ENCODE results near the gene STARD5. TPM values are rescaled to one million over a fixed set of nuclear protein-coding genes. Genes with fewer than 3 reads are reported as not detected.

STARD5 gene
- total RNA-seq, 1 experiment from 2014 or later, result 1.9 TPM

DNA sequence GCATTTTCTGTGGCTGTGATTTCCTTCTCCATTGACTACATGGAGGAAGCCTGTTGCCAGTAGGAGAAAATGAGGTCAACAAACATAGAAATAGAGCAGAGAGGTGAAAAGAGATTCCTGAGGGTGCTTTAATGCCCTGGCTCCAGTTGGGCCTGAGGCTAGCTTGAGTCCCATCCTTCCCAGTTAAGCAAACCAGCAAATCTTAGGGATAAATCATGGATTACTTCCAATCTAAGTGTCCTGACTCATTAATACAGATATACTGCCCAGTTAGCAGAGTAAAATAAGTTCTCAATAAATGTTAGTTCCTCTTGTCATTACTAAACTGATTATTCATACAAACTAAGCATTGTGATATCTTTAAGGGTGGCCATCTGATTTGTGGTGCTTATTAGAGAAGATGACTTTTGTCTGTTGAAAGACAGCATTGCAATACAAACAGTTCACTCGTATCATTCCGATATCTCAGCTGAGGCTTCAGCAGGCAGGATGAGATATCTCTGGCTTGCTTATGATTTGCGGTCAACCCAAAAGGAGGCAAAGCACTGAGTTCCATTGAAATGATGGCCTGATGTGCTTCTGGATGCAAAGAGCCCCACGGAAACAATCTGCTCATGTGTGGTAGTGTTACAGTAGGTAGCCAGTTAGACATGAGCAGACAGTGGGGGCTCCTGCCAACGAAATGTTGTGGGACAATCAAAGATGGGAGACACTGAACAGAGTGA lies 6.6 kb upstream of the STARD5 start:
- H3K27me3 Mint-ChIP-seq (ENCODE audit: unreplicated experiment), result peaks cover 14% of the 10 kb centered on the region
- intact Hi-C loops (cut with micrococcal nuclease; ENCODE audit: unreplicated experiment), result no loop called here
- H3K9me3 Mint-ChIP-seq (ENCODE audit: low read depth, unreplicated experiment), result no peaks in the 10 kb centered on the region
- TF ChIP-seq, protein P1, sequence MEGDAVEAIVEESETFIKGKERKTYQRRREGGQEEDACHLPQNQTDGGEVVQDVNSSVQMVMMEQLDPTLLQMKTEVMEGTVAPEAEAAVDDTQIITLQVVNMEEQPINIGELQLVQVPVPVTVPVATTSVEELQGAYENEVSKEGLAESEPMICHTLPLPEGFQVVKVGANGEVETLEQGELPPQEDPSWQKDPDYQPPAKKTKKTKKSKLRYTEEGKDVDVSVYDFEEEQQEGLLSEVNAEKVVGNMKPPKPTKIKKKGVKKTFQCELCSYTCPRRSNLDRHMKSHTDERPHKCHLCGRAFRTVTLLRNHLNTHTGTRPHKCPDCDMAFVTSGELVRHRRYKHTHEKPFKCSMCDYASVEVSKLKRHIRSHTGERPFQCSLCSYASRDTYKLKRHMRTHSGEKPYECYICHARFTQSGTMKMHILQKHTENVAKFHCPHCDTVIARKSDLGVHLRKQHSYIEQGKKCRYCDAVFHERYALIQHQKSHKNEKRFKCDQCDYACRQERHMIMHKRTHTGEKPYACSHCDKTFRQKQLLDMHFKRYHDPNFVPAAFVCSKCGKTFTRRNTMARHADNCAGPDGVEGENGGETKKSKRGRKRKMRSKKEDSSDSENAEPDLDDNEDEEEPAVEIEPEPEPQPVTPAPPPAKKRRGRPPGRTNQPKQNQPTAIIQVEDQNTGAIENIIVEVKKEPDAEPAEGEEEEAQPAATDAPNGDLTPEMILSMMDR (IDR thresholded peaks at IDR 0.05; ENCODE audit: unreplicated experiment), result no peak
- H3K36me3 Mint-ChIP-seq (ENCODE audit: insufficient read depth, unreplicated experiment), result no peaks in the 10 kb centered on the region
- no peak overlapping the region for H3K4me3 Mint-ChIP-seq (ENCODE audit: low read depth, unreplicated experiment)
- BruUV-seq (replicated peaks), result no TSS peak
- CTCF ChIA-PET, result no interaction called here
- H3K27ac Mint-ChIP-seq (ENCODE audit: unreplicated experiment), result no peak overlapping the region
- no peaks in the 10 kb centered on the region for H3K4me1 Mint-ChIP-seq (ENCODE audit: low read depth, unreplicated experiment)
- DNase-seq, result no peak

DNA sequence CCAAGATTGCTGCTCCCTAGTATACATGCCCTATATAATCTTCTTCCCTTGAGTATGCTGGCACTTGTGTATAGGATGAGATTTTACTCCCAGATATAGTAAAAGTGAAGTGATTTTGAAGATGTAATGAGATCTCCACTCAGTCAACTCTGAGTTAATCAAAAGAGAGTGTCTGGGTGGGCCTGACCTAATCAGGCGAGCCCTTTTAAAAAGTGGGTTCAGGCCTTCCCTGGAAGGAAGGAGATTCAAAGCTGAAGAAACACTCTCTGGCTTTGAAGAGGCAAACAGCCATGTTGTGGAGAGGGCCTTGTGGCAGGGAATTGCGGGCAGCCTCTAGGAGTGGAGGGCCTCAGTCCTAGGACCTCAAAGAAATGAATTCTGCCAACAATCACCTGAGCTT lies 5.5 kb upstream of the STARD5 start:
- H3K9me3 Mint-ChIP-seq (ENCODE audit: low read depth, unreplicated experiment), result no peaks in the 10 kb centered on the region
- TF ChIP-seq, protein P1 (IDR thresholded peaks at IDR 0.05; ENCODE audit: unreplicated experiment), result no peak
- peaks cover 3% of the 10 kb centered on the region for H3K36me3 Mint-ChIP-seq (ENCODE audit: insufficient read depth, unreplicated experiment)
- CTCF ChIA-PET, result no interaction called here
- no TSS peak for BruUV-seq (replicated peaks)
- intact Hi-C loops (cut with micrococcal nuclease; ENCODE audit: unreplicated experiment), result no loop called here
- no peak overlapping the region for H3K4me3 Mint-ChIP-seq (ENCODE audit: low read depth, unreplicated experiment)
- peaks cover 6% of the 10 kb centered on the region for H3K4me1 Mint-ChIP-seq (ENCODE audit: low read depth, unreplicated experiment)
- H3K27ac Mint-ChIP-seq (ENCODE audit: unreplicated experiment), result no peak overlapping the region
- DNase-seq, result no peak
- peaks cover 23% of the 10 kb centered on the region for H3K27me3 Mint-ChIP-seq (ENCODE audit: unreplicated experiment)

DNA sequence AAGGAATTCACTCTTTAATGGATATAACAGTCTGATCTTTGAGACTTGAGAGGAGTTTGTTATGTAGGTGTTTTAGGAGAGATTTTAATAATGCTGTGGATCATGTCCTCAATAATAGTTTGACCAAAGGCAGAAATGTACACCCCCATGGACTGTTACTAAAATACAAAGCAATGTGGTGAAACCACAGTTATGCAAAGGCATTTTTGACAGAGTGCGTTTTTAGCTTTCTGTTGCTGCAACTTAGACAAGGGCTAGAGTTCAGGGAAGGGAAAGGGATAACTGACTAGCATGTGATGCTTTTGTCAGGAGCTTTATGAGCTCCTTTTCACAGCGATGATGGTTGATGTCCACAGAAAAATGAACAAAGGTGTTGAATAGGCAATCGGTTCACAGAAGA lies 3.6 kb upstream of the STARD5 start:
- TF ChIP-seq, protein P1 (IDR thresholded peaks at IDR 0.05; ENCODE audit: unreplicated experiment), result no peak
- Mint-ChIP-seq H3K4me1 (ENCODE audit: low read depth, unreplicated experiment) (peaks cover 11% of the 10 kb centered on the region), H3K9me3 (ENCODE audit: low read depth, unreplicated experiment) (no peaks in the 10 kb centered on the region), H3K27me3 (ENCODE audit: unreplicated experiment) (peaks cover 22% of the 10 kb centered on the region), H3K36me3 (ENCODE audit: insufficient read depth, unreplicated experiment) (peaks cover 14% of the 10 kb centered on the region), H3K27ac (ENCODE audit: unreplicated experiment) (no peak overlapping the region), H3K4me3 (ENCODE audit: low read depth, unreplicated experiment) (no peak overlapping the region)
- intact Hi-C loops (cut with micrococcal nuclease; ENCODE audit: unreplicated experiment), result no loop called here
- CTCF ChIA-PET, result no interaction called here
- DNase-seq, result no peak
- no TSS peak for BruUV-seq (replicated peaks)

DNA sequence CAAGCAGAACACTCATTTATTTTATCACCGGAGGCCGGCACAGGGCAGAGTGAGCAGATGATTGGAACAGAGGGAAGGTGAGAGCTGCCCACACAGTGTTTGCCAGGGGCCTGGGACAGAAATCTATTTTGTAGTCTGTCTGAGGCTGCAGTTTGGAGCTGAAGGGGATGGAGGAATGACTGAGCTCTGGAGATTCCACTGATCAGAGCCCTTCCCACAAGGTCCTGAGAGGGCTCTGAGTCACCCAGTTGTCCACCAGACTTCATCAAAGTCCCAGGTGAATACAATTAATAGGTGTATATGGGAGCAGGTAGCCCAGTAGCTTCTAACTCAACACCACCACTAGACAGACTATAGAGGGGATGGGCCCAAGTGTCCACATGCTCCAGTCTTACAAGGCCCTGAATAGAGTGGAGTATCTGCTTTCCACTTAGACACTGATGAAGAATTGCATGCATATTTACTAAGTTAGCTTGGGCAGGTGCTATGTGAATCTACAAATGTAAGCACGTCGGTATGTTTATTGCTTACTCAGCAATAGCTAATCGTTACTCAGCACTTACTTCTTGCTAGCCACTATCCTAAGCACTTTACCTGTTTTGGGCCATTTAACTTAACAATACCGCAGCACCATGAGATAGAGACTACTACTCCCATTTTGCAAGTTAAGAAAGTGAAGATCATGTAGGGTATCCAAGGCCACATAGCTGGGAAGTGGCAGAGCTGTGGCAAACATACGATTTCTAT lies 2.7 kb upstream of the STARD5 start:
- DNase-seq, result no peak
- peaks cover 11% of the 10 kb centered on the region for H3K4me1 Mint-ChIP-seq (ENCODE audit: low read depth, unreplicated experiment)
- BruUV-seq (replicated peaks), result no TSS peak
- no peak overlapping the region for H3K27ac Mint-ChIP-seq (ENCODE audit: unreplicated experiment)
- peaks cover 14% of the 10 kb centered on the region for H3K36me3 Mint-ChIP-seq (ENCODE audit: insufficient read depth, unreplicated experiment)
- intact Hi-C loops (cut with micrococcal nuclease; ENCODE audit: unreplicated experiment), result no loop called here
- no peaks in the 10 kb centered on the region for H3K9me3 Mint-ChIP-seq (ENCODE audit: low read depth, unreplicated experiment)
- peaks cover 13% of the 10 kb centered on the region for H3K27me3 Mint-ChIP-seq (ENCODE audit: unreplicated experiment)
- CTCF ChIA-PET, result no interaction called here
- no peak overlapping the region for H3K4me3 Mint-ChIP-seq (ENCODE audit: low read depth, unreplicated experiment)
- TF ChIP-seq, protein P1 (IDR thresholded peaks at IDR 0.05; ENCODE audit: unreplicated experiment), result no peak

All from Calu3 (cell line).